NCI-H2029 treated with DMSO at 0.1 percent for 48 hours (cell line): ENCODE measurements around the gene SLC9C2.
A peak's percentile ranks its signal among the peaks of the same experiment; 100 is the strongest.
"Not testable (repeated sequence)": the region's sequence is repeated elsewhere in the genome, so short reads cannot be mapped to it uniquely, and the experiment has no call there.

Source experiments
- DNase-seq: peaks from one replicate; lab custom pipeline; 2025; lab: John Stamatoyannopoulos, UW

SLC9C2 gene

DNA sequence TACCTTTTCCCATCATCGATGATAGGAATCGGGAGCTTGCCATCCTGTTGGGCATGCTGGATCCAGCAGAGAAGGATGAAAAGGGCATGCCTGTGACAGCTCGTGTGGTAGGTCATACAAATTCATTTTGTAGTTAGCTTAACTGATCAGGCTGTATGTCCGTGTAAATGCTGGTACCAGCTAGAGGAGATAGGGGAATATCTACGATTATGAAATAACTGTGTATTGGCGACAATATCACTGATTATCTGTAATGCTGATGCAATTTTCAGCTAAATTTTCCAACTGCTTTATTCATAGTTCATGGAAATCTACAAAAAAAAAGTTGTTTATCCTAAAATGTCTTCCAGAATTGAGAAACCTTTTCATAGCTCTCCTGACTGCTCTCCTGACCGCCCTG, 117.5 kb downstream of the SLC9C2 start:
- no peak for DNase-seq

GRCh38 chr1:173484276-173484675, 118.6 kb downstream of the SLC9C2 start:
- DNase-seq = no peak

GRCh38 chr1:173482683-173483082, 120.2 kb downstream of the SLC9C2 start:
- no peak for DNase-seq

GRCh38 chr1:173481195-173481772, 121.6 kb downstream of the SLC9C2 start:
- DNase-seq = no peak

GRCh38 chr1:173479649-173480048, 123.2 kb downstream of the SLC9C2 start:
- DNase-seq = no peak

DNA sequence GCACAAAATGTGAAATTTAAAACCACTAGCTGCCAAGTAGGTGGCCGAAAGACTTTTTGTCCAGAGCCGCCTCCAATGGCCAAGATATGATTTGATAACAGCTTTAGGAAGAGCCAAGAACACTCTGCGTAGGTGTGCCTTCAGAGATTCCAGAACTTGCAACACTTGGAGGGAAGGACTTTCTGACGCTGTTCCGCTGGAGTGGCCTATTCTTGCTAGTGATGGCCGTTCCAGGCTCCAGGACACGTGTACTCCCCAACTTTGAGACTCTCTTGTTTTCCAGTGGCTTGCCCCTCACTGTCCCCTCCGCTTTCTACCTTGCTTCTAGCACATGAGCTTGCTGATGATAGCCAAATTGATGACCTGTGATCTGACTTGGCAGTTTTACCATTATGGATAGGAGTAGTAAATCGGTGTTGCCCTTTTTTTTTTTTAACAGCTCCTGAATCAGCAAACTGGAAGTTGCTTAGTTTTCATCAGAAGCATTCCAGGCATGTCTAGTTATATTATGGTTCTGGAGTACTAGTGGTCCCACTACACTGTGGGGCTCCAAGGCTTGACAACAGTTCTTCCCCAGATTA, 124.7 kb downstream of the SLC9C2 start:
- no peak for DNase-seq

GRCh38 chr1:173477286-173478093, 125.4 kb downstream of the SLC9C2 start, which contains the start of gene PRDX6:
Gene PRDX6 (plus strand): TSS chr1:173477335. CDS start chr1:173477398, 63 bp downstream.
- DNase-seq = peak; percentile 15

DNA sequence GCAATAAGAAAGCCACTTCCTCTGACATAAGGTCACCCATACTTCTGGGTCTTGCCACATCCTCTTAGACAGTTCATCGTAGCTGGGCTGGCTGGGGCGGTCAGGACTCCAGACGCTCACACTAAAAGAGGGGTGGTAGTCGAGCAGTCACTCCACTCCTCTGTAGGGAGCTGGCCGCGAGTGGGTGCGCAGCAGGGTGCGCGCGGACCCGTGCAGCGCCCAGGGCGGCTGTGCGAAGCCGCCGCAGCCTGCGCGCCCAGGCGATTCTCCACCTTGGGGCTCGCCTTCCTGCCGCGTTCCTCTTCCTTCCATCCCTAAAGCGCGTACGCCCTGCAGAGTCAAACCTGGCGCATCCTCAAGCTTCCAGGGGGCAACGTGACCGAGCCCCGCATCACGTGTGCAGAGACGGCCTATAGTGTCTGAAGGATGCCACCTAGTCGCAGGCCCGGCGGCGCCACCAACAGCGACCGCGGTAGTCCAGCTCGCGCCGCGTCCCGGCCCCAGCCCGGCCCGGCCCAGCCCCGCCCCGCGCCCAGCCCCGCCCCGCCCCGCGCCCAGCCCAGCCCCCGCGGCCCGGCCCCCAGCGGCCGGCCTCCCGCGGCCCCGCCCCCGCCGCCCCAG, 126.1 kb downstream of the SLC9C2 start:
- DNase-seq = peak; percentile 36

GRCh38 chr1:173476197-173476664, 126.6 kb downstream of the SLC9C2 start:
- DNase-seq = no peak

- no peak for DNase-seq
These were observed 127.2 kb downstream of the SLC9C2 start for GRCh38 chr1:173475564-173476196.

DNA sequence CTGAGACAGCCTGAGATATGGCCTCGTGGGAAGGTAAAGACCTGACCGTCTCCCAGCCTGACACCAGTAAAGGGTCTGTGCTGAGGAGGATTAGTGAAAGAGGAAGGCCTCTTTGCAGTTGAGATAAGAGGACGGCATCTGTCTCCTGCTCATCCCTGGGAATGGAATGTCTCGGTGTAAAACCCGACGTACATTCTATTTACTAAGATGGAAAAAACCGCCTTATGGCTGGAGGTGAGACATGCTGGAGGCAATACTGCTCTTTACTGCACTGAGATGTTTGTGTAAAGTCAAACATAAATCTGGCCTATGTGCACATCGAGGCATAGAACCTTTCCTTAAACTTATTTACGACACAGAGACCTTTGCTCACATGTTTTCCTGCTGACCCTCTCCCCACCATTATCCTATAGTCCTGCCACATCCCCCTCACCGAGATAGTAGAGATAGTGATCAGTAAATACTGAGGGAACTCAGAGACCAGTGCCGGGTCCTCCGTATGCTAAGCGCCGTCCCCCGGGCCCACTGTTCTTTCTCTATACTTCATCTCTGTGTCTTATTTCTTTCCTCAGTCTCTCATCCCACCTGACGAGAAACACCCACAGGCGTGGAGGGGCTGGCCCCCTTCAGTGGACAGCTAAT, 128.0 kb downstream of the SLC9C2 start:
- not testable (repeated sequence) for DNase-seq

GRCh38 chr1:173474097-173474779, 128.6 kb downstream of the SLC9C2 start:
- DNase-seq = no peak

GRCh38 chr1:173473599-173474011, 129.3 kb downstream of the SLC9C2 start:
- DNase-seq = no peak

DNA sequence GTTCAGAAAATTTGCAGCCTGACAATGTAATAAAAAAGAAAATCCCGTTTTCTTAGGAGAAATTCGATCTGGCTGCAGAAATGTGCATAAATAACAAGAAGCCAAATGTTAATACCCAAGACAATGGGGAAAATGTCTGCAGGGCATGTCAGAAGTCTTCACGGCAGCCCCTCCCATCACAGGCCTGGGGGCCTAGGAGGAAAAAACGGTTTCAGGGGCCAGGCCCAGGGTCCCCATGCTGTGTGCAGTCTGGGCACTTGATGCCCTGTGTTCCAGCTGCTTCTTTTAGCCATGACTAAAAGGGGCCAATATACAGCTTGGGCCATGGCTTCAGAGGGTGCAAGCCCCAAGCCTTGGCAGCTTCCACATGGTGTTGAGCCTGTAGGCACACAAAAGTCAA, 132.3 kb downstream of the SLC9C2 start:
- DNase-seq = no peak

- no peak for DNase-seq
These were observed 133.2 kb downstream of the SLC9C2 start for GRCh38 chr1:173469656-173470055.

GRCh38 chr1:173467426-173467825, 135.4 kb downstream of the SLC9C2 start:
- no peak for DNase-seq

DNA sequence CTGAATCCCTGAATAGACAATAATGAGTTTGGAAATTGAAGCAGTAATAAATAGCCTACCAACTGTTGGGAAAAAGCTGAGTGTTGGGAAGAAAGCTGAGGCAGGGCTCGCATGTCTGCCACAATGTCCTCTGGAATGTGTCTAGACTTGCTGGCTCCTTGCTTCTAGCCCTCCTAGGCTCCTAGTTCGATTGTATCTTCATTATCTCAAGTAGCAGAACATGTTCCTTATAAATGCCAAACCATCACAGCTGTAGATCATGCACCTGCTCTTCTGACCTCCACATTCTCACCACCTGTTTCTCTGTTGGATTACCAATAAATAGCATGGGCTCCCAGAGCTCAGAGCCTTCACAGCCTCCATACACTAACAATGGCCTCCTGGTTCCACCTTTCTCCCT, 138.7 kb downstream of the SLC9C2 start:
- not testable (repeated sequence) for DNase-seq

GRCh38 chr1:173462666-173463065, 140.2 kb downstream of the SLC9C2 start:
- not testable (repeated sequence) for DNase-seq

DNA sequence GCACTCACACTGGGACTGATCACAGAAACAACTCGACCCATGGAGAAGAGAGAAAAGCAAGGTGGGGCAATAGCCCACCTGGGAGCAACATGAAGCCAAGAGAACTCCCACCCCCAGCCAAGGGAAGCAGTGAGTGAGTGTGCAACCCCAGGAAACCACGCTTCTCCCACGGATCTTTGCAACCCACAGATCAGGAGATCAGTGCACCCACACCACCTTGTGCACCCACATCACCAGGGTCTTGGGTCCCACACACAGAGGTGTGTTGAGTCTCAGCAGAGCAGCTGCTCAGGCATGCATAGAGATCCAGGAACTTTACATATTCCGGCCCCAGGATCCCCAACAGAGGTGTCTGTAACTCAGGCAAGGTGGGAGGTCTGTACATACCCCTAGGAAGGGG, 143.0 kb downstream of the SLC9C2 start:
- no peak for DNase-seq

GRCh38 chr1:173454966-173455524, 147.8 kb downstream of the SLC9C2 start:
- no peak for DNase-seq

GRCh38 chr1:173453982-173454381, 148.9 kb downstream of the SLC9C2 start:
- DNase-seq = no peak
